Measurements from ENCODE around the gene TMEM232. TPM values are rescaled to one million over a fixed set of nuclear protein-coding genes. Genes with fewer than 3 reads are reported as not detected.

The TMEM232 gene
- total RNA-seq, 1 experiment from 2014 or later: 1.3 TPM

DNA sequence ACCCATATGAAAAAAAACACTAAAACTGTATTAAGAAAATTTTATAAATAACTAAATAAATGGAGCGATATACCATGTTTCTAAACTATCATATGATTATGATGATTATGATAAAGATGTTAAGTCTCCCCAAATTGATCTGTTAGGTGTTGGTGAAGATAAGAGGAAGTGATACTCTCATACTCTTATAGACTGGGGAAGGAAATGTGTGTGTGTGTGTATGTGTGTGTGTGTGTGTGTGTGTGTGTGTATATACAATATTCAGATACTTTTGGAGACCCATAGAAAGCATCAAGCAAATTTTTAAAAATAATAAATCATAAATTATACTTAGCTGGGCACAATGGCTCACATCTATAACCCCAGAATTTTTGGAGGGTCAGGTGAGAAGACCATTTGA lies 62.9 kb downstream of the TMEM232 start (continued):
- TF ChIP-seq, protein P1, sequence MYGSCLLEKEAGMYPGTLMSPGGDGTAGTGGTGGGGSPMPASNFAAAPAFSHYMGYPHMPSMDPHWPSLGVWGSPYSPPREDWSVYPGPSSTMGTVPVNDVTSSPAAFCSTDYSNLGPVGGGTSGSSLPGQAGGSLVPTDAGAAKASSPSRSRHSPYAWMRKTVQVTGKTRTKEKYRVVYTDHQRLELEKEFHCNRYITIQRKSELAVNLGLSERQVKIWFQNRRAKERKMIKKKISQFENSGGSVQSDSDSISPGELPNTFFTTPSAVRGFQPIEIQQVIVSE (CRISPR knock-in tag; IDR thresholded peaks at IDR 0.05; ENCODE audit: borderline replicate concordance): no peak
- TF ChIP-seq SP1 (CRISPR knock-in tag; conservative IDR thresholded peaks at IDR 0.05): no peak
- TF ChIP-seq, protein P2, sequence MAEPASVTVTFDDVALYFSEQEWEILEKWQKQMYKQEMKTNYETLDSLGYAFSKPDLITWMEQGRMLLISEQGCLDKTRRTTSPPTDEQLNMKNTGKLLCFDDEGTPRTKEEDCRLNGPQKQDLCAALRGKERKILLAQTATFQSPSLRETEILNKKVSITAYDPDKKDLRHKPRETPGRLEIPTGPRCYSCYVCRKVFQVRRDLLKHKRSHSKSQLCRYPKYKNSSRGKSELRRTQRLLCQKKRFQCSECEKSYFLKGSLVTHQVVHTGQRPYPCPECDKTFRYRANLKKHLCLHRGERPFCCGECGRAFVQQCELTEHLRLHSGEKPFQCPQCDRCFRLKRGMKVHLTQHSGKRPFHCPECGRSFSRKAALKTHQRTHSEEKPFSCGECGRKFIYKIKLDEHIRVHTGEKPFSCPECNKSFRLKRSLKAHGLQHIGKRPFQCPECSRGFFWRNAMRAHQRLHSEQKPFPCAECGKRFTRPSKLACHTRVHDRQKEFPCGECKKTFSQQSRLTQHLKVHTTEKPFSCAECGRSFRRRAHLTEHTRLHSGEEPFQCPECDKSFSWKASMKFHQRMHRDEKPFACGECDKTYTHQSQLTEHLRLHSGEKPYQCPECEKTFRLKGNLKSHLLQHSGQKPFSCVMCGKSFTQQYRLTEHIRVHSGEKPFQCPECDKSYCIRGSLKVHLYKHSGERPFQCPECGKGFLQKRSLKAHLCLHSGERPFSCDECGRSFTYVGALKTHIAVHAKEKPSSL (CRISPR knock-in tag; conservative IDR thresholded peaks at IDR 0.05): no peak

DNA sequence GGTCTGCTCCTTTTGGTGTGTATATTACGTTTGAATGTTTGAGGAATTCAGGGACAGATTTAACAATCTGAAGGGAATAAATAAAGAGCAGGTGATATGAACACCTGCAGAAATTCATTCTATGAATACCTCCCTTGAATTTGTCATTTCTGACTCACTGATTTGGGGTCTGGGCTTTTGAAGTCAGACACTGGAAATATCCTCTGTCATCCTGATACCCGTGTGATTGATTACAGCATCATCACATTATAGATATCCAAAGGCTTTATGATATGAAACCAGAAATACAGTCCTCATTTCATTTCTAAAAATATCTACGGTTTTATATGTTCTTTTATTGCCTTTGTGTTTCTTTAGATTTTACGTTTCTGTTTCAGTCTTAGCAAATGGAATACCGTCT lies 68.5 kb downstream of the TMEM232 start:
- Mint-ChIP-seq H3K27me3 (ENCODE audit: low read depth) (no peaks in the 10 kb centered on the region), H3K4me1 (peaks cover 15% of the 10 kb centered on the region), H3K36me3 (no peaks in the 10 kb centered on the region), H3K9me3 (peaks cover 4% of the 10 kb centered on the region), H3K27ac (no peak overlapping the region), H3K4me3 (no peak overlapping the region)
- CTCF ChIA-PET: no interaction called here
- no peak for TF ChIP-seq RORB (CRISPR knock-in tag; IDR thresholded peaks at IDR 0.05)
- TF ChIP-seq TEAD1 (CRISPR knock-in tag; IDR thresholded peaks at IDR 0.05): no peak
- no peak for TF ChIP-seq ZNF232 (CRISPR knock-in tag; IDR thresholded peaks at IDR 0.05)
- no peak for TF ChIP-seq FOXP1 (CRISPR knock-in tag; IDR thresholded peaks at IDR 0.05; ENCODE audit: borderline replicate concordance)
- no peak for TF ChIP-seq ZBTB43 (CRISPR knock-in tag; IDR thresholded peaks at IDR 0.05)
- TF ChIP-seq ZNF423 (CRISPR knock-in tag; IDR thresholded peaks at IDR 0.05): no peak
- TF ChIP-seq ZNF281 (CRISPR knock-in tag; IDR thresholded peaks at IDR 0.05): no peak
- no peak for TF ChIP-seq STAT6 (CRISPR knock-in tag; conservative IDR thresholded peaks at IDR 0.05; ENCODE audit: low read depth)
- TF ChIP-seq AR (CRISPR knock-in tag; IDR thresholded peaks at IDR 0.05): no peak
- TF ChIP-seq, protein P3, sequence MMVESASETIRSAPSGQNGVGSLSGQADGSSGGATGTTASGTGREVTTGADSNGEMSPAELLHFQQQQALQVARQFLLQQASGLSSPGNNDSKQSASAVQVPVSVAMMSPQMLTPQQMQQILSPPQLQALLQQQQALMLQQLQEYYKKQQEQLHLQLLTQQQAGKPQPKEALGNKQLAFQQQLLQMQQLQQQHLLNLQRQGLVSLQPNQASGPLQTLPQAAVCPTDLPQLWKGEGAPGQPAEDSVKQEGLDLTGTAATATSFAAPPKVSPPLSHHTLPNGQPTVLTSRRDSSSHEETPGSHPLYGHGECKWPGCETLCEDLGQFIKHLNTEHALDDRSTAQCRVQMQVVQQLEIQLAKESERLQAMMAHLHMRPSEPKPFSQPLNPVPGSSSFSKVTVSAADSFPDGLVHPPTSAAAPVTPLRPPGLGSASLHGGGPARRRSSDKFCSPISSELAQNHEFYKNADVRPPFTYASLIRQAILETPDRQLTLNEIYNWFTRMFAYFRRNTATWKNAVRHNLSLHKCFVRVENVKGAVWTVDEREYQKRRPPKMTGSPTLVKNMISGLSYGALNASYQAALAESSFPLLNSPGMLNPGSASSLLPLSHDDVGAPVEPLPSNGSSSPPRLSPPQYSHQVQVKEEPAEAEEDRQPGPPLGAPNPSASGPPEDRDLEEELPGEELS (CRISPR knock-in tag; IDR thresholded peaks at IDR 0.05): no peak
- TF ChIP-seq ARID4B (CRISPR knock-in tag; IDR thresholded peaks at IDR 0.05; ENCODE audit: borderline replicate concordance): no peak
- TF ChIP-seq ATF3 (CRISPR knock-in tag; conservative IDR thresholded peaks at IDR 0.05): no peak
- no peak for TF ChIP-seq RELA (CRISPR knock-in tag; IDR thresholded peaks at IDR 0.05; ENCODE audit: borderline replicate concordance)
- POLR2A ChIA-PET: no interaction called here
- no peak for DNase-seq (ENCODE audit: low spot score)
- ATAC-seq: no peak

Data from WTC11 (cell line).